NB4 (cell line): Measurements from ENCODE around the gene PSD4.

ENCODE experiments used
- CTCF ChIP-seq: IDR thresholded peaks from one replicate; pipeline ENCODE4 v1.5.1; 2012; ENCODE audit warnings: low read depth, low read length
- POLR2A ChIP-seq: IDR thresholded peaks from 2 replicates; pipeline ENCODE4 v1.6.1; 2011; ENCODE audit warnings: mild to moderate bottlenecking; ENCODE audit not compliant: insufficient read length; ENCODE audit errors: extremely low read depth

DNA sequence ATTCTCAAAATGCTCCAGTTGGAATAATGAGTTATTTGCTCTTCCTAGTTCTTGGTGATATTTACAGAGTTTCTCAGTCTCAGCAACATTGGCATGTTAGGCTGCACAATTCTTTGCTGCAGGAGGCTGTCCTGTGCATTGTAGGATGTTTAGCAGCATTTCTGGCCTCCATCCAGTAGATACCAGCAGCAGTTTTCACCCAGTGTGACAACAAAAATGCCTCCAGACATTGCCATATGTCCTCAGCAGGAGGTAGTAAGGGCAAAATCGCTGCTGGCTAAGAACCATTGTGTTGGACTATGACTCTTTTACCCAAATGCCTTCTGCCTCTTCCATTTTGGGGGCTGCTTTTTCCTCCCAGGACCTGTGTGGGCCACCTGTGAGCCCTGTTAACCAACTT, 54.6 kb downstream of the PSD4 start:
- TF ChIP-seq POLR2A = no peak
- no peak for TF ChIP-seq CTCF
